SK-N-SH (cell line): ENCODE data around the gene MRGPRG. TPM values are rescaled to one million over a fixed set of nuclear protein-coding genes. Genes with fewer than 3 reads are reported as not detected.

Experiments used
- CTCF ChIA-PET: fragments of 300-600, 350-600 bp; formaldehyde crosslinking; extraction: SDS; loops from one replicate; lab custom pipeline; 2021; lab: Yijun Ruan, JAX
- POLR2A ChIA-PET: fragments of 350-600 bp; sonication (Branson Sonifier 250); formaldehyde crosslinking; extraction: SDS; loops from one replicate; lab custom pipeline; 2020; ENCODE audit warnings: antibody characterized with exemption, inconsistent platforms; lab: Yijun Ruan, JAX
- DNase-seq: peaks from one replicate; pipeline ENCODE4 v3.0.0; 2012
- H2AFZ ChIP-seq: fragments of 200-600 bp; sonication (generic); 2 replicates; pipeline ENCODE4 v1.8.1; 2016; ENCODE audit warnings: antibody characterized with exemption, mild to moderate bottlenecking, low read depth
- H3F3A ChIP-seq: fragments of 200-600 bp; sonication (generic); replicated peaks from 2 replicates; pipeline ENCODE3; 2016; ENCODE audit warnings: antibody characterized with exemption, mild to moderate bottlenecking; ENCODE audit not compliant: insufficient read depth
- H3K27ac ChIP-seq, 2 experiments: fragments of 200-500 bp in 1 of 2; fragments of 200-600 bp in 1 of 2; sonication (Bioruptor generic) in 1 of 2; sonication (generic), shearing (Covaris generic) in 1 of 2; 2 replicates each; pipeline versions ENCODE4 v1.5.1 to v1.6.1; 2014 to 2016; ENCODE audit warnings: low read depth in 2 of 2, inconsistent platforms in 1 of 2, low read length in 1 of 2, mild to moderate bottlenecking in 1 of 2, mixed read lengths in 1 of 2
- H3K27me3 ChIP-seq: fragments of 200-600 bp; sonication (generic), shearing (Covaris generic); 2 replicates; pipeline ENCODE4 v1.6.1; 2016; ENCODE audit warnings: mixed run types; ENCODE audit not compliant: insufficient read depth
- H3K36me3 ChIP-seq, 2 experiments: fragments of 200-500 bp in 1 of 2; fragments of 200-600 bp in 1 of 2; sonication (Bioruptor generic) in 1 of 2; sonication (generic) in 1 of 2; replicated peaks in 1 of 2; 2 replicates each; pipeline versions ENCODE3 to v1.5.1; 2014 to 2016; ENCODE audit warnings: low read length in 1 of 2, mild to moderate bottlenecking in 1 of 2; ENCODE audit not compliant: insufficient read depth in 2 of 2, control insufficient read depth in 1 of 2
- H3K4me1 ChIP-seq, 2 experiments: fragments of 200-500 bp in 1 of 2; fragments of 200-600 bp in 1 of 2; sonication (Bioruptor generic) in 1 of 2; sonication (generic), shearing (Covaris generic) in 1 of 2; 2 replicates each; pipeline versions ENCODE4 v1.5.1 to v1.6.1; 2014 to 2016; ENCODE audit warnings: low read depth in 1 of 2, low read length in 1 of 2, mixed run types in 1 of 2; ENCODE audit not compliant: insufficient read depth in 2 of 2, control insufficient read depth in 1 of 2
- H3K4me2 ChIP-seq: fragments of 200-600 bp; sonication (generic), shearing (Covaris generic); 2 replicates; pipeline ENCODE4 v1.6.1; 2017; ENCODE audit warnings: mixed run types
- H3K4me3 ChIP-seq, 2 experiments: fragments of 200-500 bp in 1 of 2; fragments of 200-600 bp in 1 of 2; sonication (Bioruptor generic) in 1 of 2; sonication (generic), shearing (Covaris generic) in 1 of 2; 2 replicates each; pipeline versions ENCODE4 v1.5.1 to v1.8.1; 2014 to 2016; ENCODE audit warnings: low read depth in 2 of 2, inconsistent platforms in 1 of 2, low read length in 1 of 2, mild to moderate bottlenecking in 1 of 2, mixed read lengths in 1 of 2, moderate library complexity in 1 of 2
- H3K79me2 ChIP-seq: fragments of 200-600 bp; sonication (generic); 2 replicates; pipeline ENCODE4 v1.8.1; 2017; ENCODE audit warnings: mild to moderate bottlenecking; ENCODE audit not compliant: insufficient read depth
- H3K9ac ChIP-seq: fragments of 200-600 bp; sonication (generic); 2 replicates; pipeline ENCODE4 v1.6.1; 2017; ENCODE audit warnings: mixed run types
- H3K9me2 ChIP-seq: fragments of 200-600 bp; sonication (generic); 2 replicates; pipeline ENCODE4 v1.6.1; 2017; ENCODE audit warnings: mixed run types
- H3K9me3 ChIP-seq: fragments of 200-600 bp; sonication (generic); 2 replicates; pipeline ENCODE4 v1.6.1; 2017; ENCODE audit warnings: mixed run types, mild to moderate bottlenecking, moderate library complexity
- H4K20me1 ChIP-seq: fragments of 200-600 bp; sonication (generic); 2 replicates; pipeline ENCODE4 v1.6.1; 2017; ENCODE audit warnings: mild to moderate bottlenecking, mixed run types; ENCODE audit not compliant: insufficient read depth
- ELF1 ChIP-seq: IDR thresholded peaks from 2 replicates; pipeline ENCODE4 v1.4.0; 2012
- EP300 ChIP-seq, 2 experiments: IDR thresholded peaks; 2 replicates each; pipeline versions ENCODE4 v1.4.0 to v1.6.1; 2012; ENCODE audit warnings: borderline replicate concordance in 1 of 2, low read depth in 1 of 2, low read length in 1 of 2
- EZH2phosphoT487 ChIP-seq: fragments of 200-600 bp; sonication (generic); IDR thresholded peaks from 2 replicates; pipeline ENCODE4 v1.6.1; 2017; ENCODE audit warnings: low read depth, mixed run types, mild to moderate bottlenecking, antibody characterized with exemption, moderate library complexity, borderline replicate concordance
- FOXJ3 ChIP-seq: sonication (generic); formaldehyde crosslinking; IDR thresholded peaks from 2 replicates; pipeline ENCODE4 v1.5.1; 2020; ENCODE audit warnings: mild to moderate bottlenecking, missing genetic modification reagents
- FOXM1 ChIP-seq: IDR thresholded peaks from 2 replicates; pipeline ENCODE4 v1.4.0; 2012; ENCODE audit warnings: low read depth, mild to moderate bottlenecking
- GATA2 ChIP-seq: sonication (generic); formaldehyde crosslinking; IDR thresholded peaks from 2 replicates; pipeline ENCODE4 v1.5.0; 2020; ENCODE audit warnings: mild to moderate bottlenecking, missing genetic modification reagents
- MXI1 ChIP-seq: IDR thresholded peaks from 2 replicates; pipeline ENCODE4 v1.6.1; 2012; ENCODE audit warnings: mild to moderate bottlenecking, low read depth, low read length, improper control_type of control experiment
- NFIC ChIP-seq: IDR thresholded peaks from 2 replicates; pipeline ENCODE4 v1.4.0; 2012; ENCODE audit warnings: borderline replicate concordance
- POLR2AphosphoS5 ChIP-seq: IDR thresholded peaks from 2 replicates; pipeline ENCODE4 v1.6.1; 2012; ENCODE audit warnings: low read depth, low read length
- RAD21 ChIP-seq: IDR thresholded peaks from 2 replicates; pipeline ENCODE4 v1.6.1; 2012; ENCODE audit warnings: mild to moderate bottlenecking, low read length
- RCOR1 ChIP-seq: fragments of 150-350 bp; IDR thresholded peaks from 2 replicates; pipeline ENCODE4 v1.6.1; 2017; ENCODE audit warnings: antibody characterized with exemption, low read length
- RFX5 ChIP-seq: IDR thresholded peaks from 2 replicates; pipeline ENCODE4 v1.6.1; 2012; ENCODE audit warnings: mild to moderate bottlenecking, improper control_type of control experiment, low read length
- RXRA ChIP-seq: IDR thresholded peaks from 2 replicates; pipeline ENCODE4 v1.4.0; 2012; ENCODE audit warnings: low read depth, mild to moderate bottlenecking, borderline replicate concordance
- SIN3A ChIP-seq: IDR thresholded peaks from 2 replicates; pipeline ENCODE4 v1.6.1; 2012; ENCODE audit warnings: low read depth, mild to moderate bottlenecking, low read length, moderate library complexity, borderline replicate concordance
- TAF1 ChIP-seq: IDR thresholded peaks from 2 replicates; pipeline ENCODE4 v1.6.1; 2012; ENCODE audit warnings: low read depth, mild to moderate bottlenecking, low read length, moderate library complexity, borderline replicate concordance
- WGBS: methylation state at CpG from one replicate; pipeline ENCODE4 v1.1.6; 2017; ENCODE audit warnings: low lambda C conversion rate; 5-methylcytosine and 5-hydroxymethylcytosine counted together
- polyA plus RNA-seq, 3 experiments: library from polyadenylated mRNA; depleted of rRNA; stranded (reverse); fragments of >200 nt; gene quantifications; 2 replicates each; pipeline ENCODE4 v1.2.3, GENCODE V29; 2012
- TF ChIP-seq, protein P1 (sequence below): fragments of 150-350 bp; IDR thresholded peaks from 2 replicates; pipeline ENCODE4 v1.6.1; 2017; ENCODE audit warnings: antibody characterized with exemption, low read length, low read depth, borderline replicate concordance
- TF ChIP-seq, protein P2 (sequence below): IDR thresholded peaks from 2 replicates; pipeline ENCODE4; 2012
- TF ChIP-seq, protein P3 (sequence below): IDR thresholded peaks from 2 replicates; pipeline ENCODE4 v1.4.0; 2012; ENCODE audit warnings: low read depth, borderline replicate concordance
- TF ChIP-seq, protein P4 (sequence below): IDR thresholded peaks from 2 replicates; pipeline ENCODE4 v1.4.0; 2012; ENCODE audit warnings: low read depth, borderline replicate concordance

MRGPRG gene
- polyA plus RNA-seq, 1 of the 3 experiments (the other 2 are of a cell fraction), result not detected

DNA sequence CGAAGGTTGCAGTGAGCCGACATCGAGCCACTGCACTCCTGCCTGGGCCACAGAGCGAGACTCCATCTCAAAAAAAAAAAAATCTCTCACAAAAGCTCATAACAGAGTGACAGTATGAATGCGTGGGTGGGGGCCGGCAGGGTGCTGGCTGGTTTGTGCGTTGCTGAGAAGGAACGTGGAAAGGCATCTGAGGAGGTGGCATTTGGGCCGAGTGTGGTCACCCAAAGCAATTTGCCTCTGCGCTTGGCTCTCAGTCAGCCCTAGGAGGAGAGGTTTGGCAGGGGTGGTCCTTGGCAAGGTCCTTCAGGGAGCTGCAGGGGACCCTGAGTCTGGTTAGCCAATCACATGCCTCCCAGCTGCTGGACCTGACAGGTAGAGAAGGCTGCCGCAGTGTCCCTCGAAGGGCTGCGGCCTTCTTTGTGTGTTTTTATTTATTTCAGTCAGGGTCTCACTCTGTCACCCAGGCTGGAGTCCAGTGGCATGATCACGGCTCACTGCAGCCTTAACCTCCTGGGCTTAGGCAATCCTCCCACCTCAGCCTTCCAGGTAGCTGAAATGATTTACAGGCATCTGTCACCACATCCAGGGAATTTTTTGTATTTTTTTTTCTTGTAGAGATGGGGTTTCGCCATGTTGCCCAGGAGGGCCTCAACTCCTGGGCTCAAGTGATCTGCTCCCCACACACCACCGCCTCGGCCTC lies 30.0 kb downstream of the MRGPRG start:
- Histone ChIP-seq H3K27ac (no peak overlapping the region), H3K9ac (no peak overlapping the region), H3K4me3 (no peak overlapping the region), H3F3A (no peaks in the 10 kb centered on the region), H4K20me1 (no peaks in the 10 kb centered on the region), H3K9me2 (no peaks in the 10 kb centered on the region), H3K36me3 (no peaks in the 10 kb centered on the region), H3K9me3 (no peaks in the 10 kb centered on the region), H3K4me2 (no peak overlapping the region), H3K4me1 (no peaks in the 10 kb centered on the region), H3K79me2 (no peaks in the 10 kb centered on the region), H3K27me3 (no peaks in the 10 kb centered on the region), H2AFZ (no peak overlapping the region)
- no peak for DNase-seq
- ChIA-PET POLR2A (no interaction called here), CTCF (interaction anchor here (0.9 to 1.5 kb wide), 3 partner anchors 25 to 151 kb away, joined by 3 to 4 read pairs (median 3); no protein-coding TSS in a partner anchor)
- TF ChIP-seq RAD21 (no peak), NFIC (no peak), FOXJ3 (CRISPR knock-in tag) (no peak), SIN3A (no peak), RXRA (no peak), FOXM1 (no peak), RCOR1 (no peak), POLR2AphosphoS5 (no peak), TAF1 (no peak), ELF1 (no peak)
- TF ChIP-seq, protein P1, sequence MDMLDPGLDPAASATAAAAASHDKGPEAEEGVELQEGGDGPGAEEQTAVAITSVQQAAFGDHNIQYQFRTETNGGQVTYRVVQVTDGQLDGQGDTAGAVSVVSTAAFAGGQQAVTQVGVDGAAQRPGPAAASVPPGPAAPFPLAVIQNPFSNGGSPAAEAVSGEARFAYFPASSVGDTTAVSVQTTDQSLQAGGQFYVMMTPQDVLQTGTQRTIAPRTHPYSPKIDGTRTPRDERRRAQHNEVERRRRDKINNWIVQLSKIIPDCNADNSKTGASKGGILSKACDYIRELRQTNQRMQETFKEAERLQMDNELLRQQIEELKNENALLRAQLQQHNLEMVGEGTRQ, result no peak
- TF ChIP-seq, protein P2, sequence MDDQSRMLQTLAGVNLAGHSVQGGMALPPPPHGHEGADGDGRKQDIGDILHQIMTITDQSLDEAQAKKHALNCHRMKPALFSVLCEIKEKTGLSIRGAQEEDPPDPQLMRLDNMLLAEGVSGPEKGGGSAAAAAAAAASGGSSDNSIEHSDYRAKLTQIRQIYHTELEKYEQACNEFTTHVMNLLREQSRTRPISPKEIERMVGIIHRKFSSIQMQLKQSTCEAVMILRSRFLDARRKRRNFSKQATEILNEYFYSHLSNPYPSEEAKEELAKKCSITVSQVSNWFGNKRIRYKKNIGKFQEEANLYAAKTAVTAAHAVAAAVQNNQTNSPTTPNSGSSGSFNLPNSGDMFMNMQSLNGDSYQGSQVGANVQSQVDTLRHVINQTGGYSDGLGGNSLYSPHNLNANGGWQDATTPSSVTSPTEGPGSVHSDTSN, result no peak
- 75% methylated on average over 14 of the region's 17 CpGs for WGBS

DNA sequence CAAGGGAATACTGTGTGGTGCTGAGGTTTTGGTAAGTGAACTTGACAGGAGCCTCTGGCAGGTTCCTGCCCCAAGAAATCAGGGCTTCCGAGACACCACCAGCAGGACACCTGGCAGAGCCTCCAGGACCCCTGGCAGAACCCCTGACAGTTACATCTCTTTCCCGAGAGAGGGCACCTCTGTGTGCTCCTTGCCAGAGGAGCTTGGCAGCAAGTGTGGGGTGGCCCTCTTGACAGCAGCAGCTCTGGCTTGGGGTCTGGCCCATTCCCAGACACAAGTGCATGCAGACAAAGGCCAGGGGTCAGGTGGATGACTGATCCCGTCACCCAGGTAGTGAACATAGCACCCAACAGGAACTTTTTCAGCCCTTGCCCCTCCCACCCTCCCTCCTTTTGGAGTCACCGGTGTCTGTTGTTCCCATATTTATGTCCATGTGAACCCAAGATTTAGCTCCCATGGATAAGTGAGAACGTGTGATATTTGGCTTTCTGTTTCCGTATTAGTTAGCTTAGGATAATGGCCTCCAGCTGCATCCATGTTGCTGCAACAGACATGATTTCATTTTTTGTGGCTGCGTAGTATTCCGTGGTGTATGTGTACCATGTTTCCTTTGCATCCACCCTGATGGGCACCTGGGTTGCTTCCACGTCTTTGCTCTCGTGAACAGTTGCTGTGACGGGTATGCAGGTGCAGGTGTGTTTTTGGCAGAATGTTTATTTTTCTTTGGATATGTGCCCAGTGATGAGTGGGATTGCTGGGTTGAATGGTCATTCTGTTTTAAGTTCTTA lies 32.3 kb downstream of the MRGPRG start:
- Histone ChIP-seq H3K9ac (no peak overlapping the region), H3K4me2 (no peak overlapping the region), H3K36me3 (no peaks in the 10 kb centered on the region), H3K27ac (no peak overlapping the region), H3K79me2 (no peaks in the 10 kb centered on the region), H3K4me1 (no peaks in the 10 kb centered on the region), H3K27me3 (no peaks in the 10 kb centered on the region), H3K9me3 (no peaks in the 10 kb centered on the region), H2AFZ (no peak overlapping the region), H4K20me1 (no peaks in the 10 kb centered on the region), H3K4me3 (no peak overlapping the region), H3F3A (no peaks in the 10 kb centered on the region), H3K9me2 (no peaks in the 10 kb centered on the region)
- TF ChIP-seq, protein P3, sequence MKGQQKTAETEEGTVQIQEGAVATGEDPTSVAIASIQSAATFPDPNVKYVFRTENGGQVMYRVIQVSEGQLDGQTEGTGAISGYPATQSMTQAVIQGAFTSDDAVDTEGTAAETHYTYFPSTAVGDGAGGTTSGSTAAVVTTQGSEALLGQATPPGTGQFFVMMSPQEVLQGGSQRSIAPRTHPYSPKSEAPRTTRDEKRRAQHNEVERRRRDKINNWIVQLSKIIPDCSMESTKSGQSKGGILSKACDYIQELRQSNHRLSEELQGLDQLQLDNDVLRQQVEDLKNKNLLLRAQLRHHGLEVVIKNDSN, result no peak
- TF ChIP-seq MXI1 (no peak), GATA2 (CRISPR knock-in tag) (no peak), RFX5 (no peak), EP300 (IDR thresholded peaks at IDR 0.05; ENCODE audit: borderline replicate concordance in 1 of 2, low read depth in 1 of 2, low read length in 1 of 2) (no peak), EZH2phosphoT487 (no peak)
- TF ChIP-seq, protein P4, sequence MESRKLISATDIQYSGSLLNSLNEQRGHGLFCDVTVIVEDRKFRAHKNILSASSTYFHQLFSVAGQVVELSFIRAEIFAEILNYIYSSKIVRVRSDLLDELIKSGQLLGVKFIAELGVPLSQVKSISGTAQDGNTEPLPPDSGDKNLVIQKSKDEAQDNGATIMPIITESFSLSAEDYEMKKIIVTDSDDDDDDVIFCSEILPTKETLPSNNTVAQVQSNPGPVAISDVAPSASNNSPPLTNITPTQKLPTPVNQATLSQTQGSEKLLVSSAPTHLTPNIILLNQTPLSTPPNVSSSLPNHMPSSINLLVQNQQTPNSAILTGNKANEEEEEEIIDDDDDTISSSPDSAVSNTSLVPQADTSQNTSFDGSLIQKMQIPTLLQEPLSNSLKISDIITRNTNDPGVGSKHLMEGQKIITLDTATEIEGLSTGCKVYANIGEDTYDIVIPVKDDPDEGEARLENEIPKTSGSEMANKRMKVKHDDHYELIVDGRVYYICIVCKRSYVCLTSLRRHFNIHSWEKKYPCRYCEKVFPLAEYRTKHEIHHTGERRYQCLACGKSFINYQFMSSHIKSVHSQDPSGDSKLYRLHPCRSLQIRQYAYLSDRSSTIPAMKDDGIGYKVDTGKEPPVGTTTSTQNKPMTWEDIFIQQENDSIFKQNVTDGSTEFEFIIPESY, result no peak
- no peak for DNase-seq
- ChIA-PET POLR2A (no interaction called here), CTCF (interaction anchor here (1.0 kb wide), 1 partner anchor 17 kb away, joined by 3 read pairs; no protein-coding TSS in a partner anchor)
- WGBS, result 46% methylated on average over 11 of the region's 11 CpGs
